ENCODE results near the gene PTX3.

GRCh38 chr3:157453824-157454223, 17.2 kb downstream of the PTX3 start:
- no peak for TF ChIP-seq EZH2 (IDR thresholded peaks at IDR 0.05; ENCODE audit: low read length, missing control alignments)
- TF ChIP-seq CTCF (conservative IDR thresholded peaks at IDR 0.05 in 1 of 2, IDR thresholded peaks at IDR 0.05 in 1 of 2; ENCODE audit: low read depth in 1 of 2, low read length in 2 of 2): no peak

All from fibroblast of lung (primary cell).